ENCODE measurements around the gene STUB1.

GRCh38 chr16:678858-679813 is 1.1 kb upstream of the STUB1 start:
- no peak for TF ChIP-seq CTCF (IDR thresholded peaks at IDR 0.05; ENCODE audit: extremely low read depth in 1 of 2, insufficient read depth in 1 of 2, low read depth in 1 of 2, low read length in 2 of 2)
- no peak for TF ChIP-seq POLR2A (IDR thresholded peaks at IDR 0.05; ENCODE audit: low read depth, low read length)
- no peak for TF ChIP-seq EZH2 (IDR thresholded peaks at IDR 0.05; ENCODE audit: borderline replicate concordance, low read depth, low read length, severe bottlenecking)

Measured in endothelial cell of umbilical vein (primary cell).